ENCODE data around the gene BFSP2. TPM values are rescaled to one million over a fixed set of nuclear protein-coding genes. Genes with fewer than 3 reads are reported as not detected.

BFSP2 gene
- total and polyA plus RNA-seq, 2 donors (not counting 3 experiments of a cell fraction or from before 2014, with no cell fraction given): not detected

GRCh38 chr3:133429063-133429462 is 29.2 kb downstream of the BFSP2 start:
- Histone ChIP-seq H3K27me3 (ENCODE audit: control insufficient read depth in 2 of 2, insufficient read depth in 2 of 2, low read length in 2 of 2) (peaks cover 0 to 7% of the 10 kb centered on the region in 2 experiments), H3K4me3 (replicated peaks in 1 of 3; ENCODE audit: insufficient read depth in 1 of 3, low read depth in 1 of 3, low read length in 3 of 3) (no peak overlapping the region), H3K9me3 (replicated peaks; ENCODE audit: control insufficient read depth, insufficient read depth, low read length) (no peaks in the 10 kb centered on the region), H3K36me3 (ENCODE audit: control insufficient read depth in 2 of 2, extremely low read depth in 1 of 2, insufficient read depth in 2 of 2, low read length in 2 of 2) (no peaks in the 10 kb centered on the region), H3K9ac (replicated peaks; ENCODE audit: extremely low read depth, insufficient read depth, low read length) (no peak overlapping the region), H3K27ac (ENCODE audit: insufficient read depth, low read depth, low read length) (no peak overlapping the region), H3K4me2 (ENCODE audit: insufficient read depth, low read length) (no peak overlapping the region), H3K4me1 (ENCODE audit: control insufficient read depth, extremely low read depth, insufficient read depth, low read length) (no peaks in the 10 kb centered on the region), H4K20me1 (replicated peaks; ENCODE audit: control insufficient read depth, extremely low read depth, insufficient read depth, low read length) (no peaks in the 10 kb centered on the region), H2AFZ (ENCODE audit: low read depth, low read length) (no peak overlapping the region), H3K79me2 (ENCODE audit: control insufficient read depth, insufficient read depth, low read length) (no peaks in the 10 kb centered on the region), H3K9me1 (replicated peaks; ENCODE audit: control insufficient read depth, extremely low read depth, insufficient read depth, low read length) (no peaks in the 10 kb centered on the region)
- BruUV-seq (replicated peaks): no TSS peak
- ChIA-PET CTCF (no interaction called here), POLR2A (no interaction called here)
- FAIRE-seq: no peak
- dilution Hi-C loops (cut with MboI; ENCODE audit: extremely low pct_ligation_motif_present, low sequenced_read_pairs): no loop called here
- TF ChIP-seq JUN (IDR thresholded peaks at IDR 0.05; ENCODE audit: borderline replicate concordance, insufficient read depth, insufficient read length, low read depth) (no peak), FOS (IDR thresholded peaks at IDR 0.05; ENCODE audit: borderline replicate concordance, insufficient read depth, low read length) (no peak), MYC (IDR thresholded peaks at IDR 0.05; ENCODE audit: low read depth, low read length) (no peak), EZH2 (IDR thresholded peaks at IDR 0.05; ENCODE audit: borderline replicate concordance, low read depth, low read length, severe bottlenecking) (no peak), GATA2 (IDR thresholded peaks at IDR 0.05; ENCODE audit: insufficient read depth, insufficient read length, low read depth, low read length) (no peak), POLR2AphosphoS5 (IDR thresholded peaks at IDR 0.05; ENCODE audit: insufficient read depth, low read depth, low read length) (no peak), POLR2A (IDR thresholded peaks at IDR 0.05; ENCODE audit: low read depth, low read length) (no peak), CTCF (IDR thresholded peaks at IDR 0.05; ENCODE audit: extremely low read depth in 1 of 2, insufficient read depth in 1 of 2, low read depth in 1 of 2, low read length in 2 of 2) (no peak)
- TF ChIP-seq, protein P1, sequence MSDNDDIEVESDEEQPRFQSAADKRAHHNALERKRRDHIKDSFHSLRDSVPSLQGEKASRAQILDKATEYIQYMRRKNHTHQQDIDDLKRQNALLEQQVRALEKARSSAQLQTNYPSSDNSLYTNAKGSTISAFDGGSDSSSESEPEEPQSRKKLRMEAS (IDR thresholded peaks at IDR 0.05; ENCODE audit: insufficient read depth, insufficient read length): no peak
- intact Hi-C loops (cut with micrococcal nuclease): no loop called here
- no peak for DNase-seq (ENCODE audit: low read depth, low spot score)
